WTC11 (cell line): ENCODE results near the gene CAST. TPM values are rescaled to one million over a fixed set of nuclear protein-coding genes. Genes with fewer than 3 reads are reported as not detected.
A peak's percentile ranks its signal among the peaks of the same experiment; 100 is the strongest.

Source experiments
- ATAC-seq: fragments of 200-7000 bp; cut with Tn5 transposase; 2 replicates; pipeline ENCODE4 v1.10.0; 2021; ENCODE audit warnings: mild to moderate bottlenecking, moderate library complexity
- CTCF ChIA-PET: fragments of 300-600 bp; sonication (Branson Sonifier 250); formaldehyde crosslinking; loops from one replicate; lab custom pipeline; 2021; ENCODE audit warnings: antibody characterized with exemption; lab: Charles Lee
- POLR2A ChIA-PET: fragments of 350-600 bp; sonication (Branson Sonifier 250); formaldehyde crosslinking; loops from one replicate; lab custom pipeline; 2021; ENCODE audit warnings: antibody characterized with exemption; lab: Charles Lee
- DNase-seq: peaks from one replicate; pipeline ENCODE4 v3.0.0; 2021; ENCODE audit warnings: low spot score
- H3K27ac Mint-ChIP-seq: 2 replicates; pipeline ENCODE4 v1.8.0; 2021; ENCODE audit warnings: mixed read lengths
- H3K27me3 Mint-ChIP-seq: 2 replicates; pipeline ENCODE4 v1.8.0; 2021; ENCODE audit warnings: low read depth, mild to moderate bottlenecking, moderate library complexity, mixed read lengths
- H3K36me3 Mint-ChIP-seq: 2 replicates; pipeline ENCODE4 v1.8.0; 2021; ENCODE audit warnings: mixed read lengths
- H3K4me1 Mint-ChIP-seq: 2 replicates; pipeline ENCODE4 v1.8.0; 2022; ENCODE audit warnings: mixed read lengths
- H3K4me3 Mint-ChIP-seq: 2 replicates; pipeline ENCODE4 v1.8.0; 2021; ENCODE audit warnings: mild to moderate bottlenecking, moderate library complexity, mixed read lengths
- H3K9me3 Mint-ChIP-seq: 2 replicates; pipeline ENCODE4 v1.8.0; 2021; ENCODE audit warnings: mixed read lengths
- AFF4 ChIP-seq: sonication (generic); formaldehyde crosslinking; IDR thresholded peaks from 2 replicates; pipeline ENCODE4 v1.8.1; 2023; ENCODE audit warnings: mild to moderate bottlenecking, missing genetic modification reagents, borderline replicate concordance
- ATF6 ChIP-seq: sonication (generic); formaldehyde crosslinking; IDR thresholded peaks from 2 replicates; pipeline ENCODE4 v1.8.1; 2023; ENCODE audit warnings: mild to moderate bottlenecking, missing genetic modification reagents
- CREB1 ChIP-seq: sonication (generic); formaldehyde crosslinking; IDR thresholded peaks from 2 replicates; pipeline ENCODE4 v1.8.0; 2023; ENCODE audit warnings: mild to moderate bottlenecking, missing genetic modification reagents
- ELF4 ChIP-seq: sonication (generic); formaldehyde crosslinking; IDR thresholded peaks from 2 replicates; pipeline ENCODE4 v1.8.1; 2022; ENCODE audit warnings: low read depth, mild to moderate bottlenecking, moderate library complexity, missing genetic modification reagents
- ESRRA ChIP-seq: sonication (generic); formaldehyde crosslinking; IDR thresholded peaks from 2 replicates; pipeline ENCODE4 v1.8.1; 2022; ENCODE audit warnings: mild to moderate bottlenecking, missing genetic modification reagents, borderline replicate concordance
- FOXP1 ChIP-seq: sonication (generic); formaldehyde crosslinking; IDR thresholded peaks from 2 replicates; pipeline ENCODE4 v1.8.0; 2022; ENCODE audit warnings: missing genetic modification reagents, mild to moderate bottlenecking, moderate library complexity, borderline replicate concordance
- GRHL2 ChIP-seq: fragments of 250-450 bp; sonication (Bioruptor Pico); IDR thresholded peaks from 2 replicates; pipeline ENCODE4 v1.8.0; 2022; ENCODE audit warnings: mild to moderate bottlenecking, moderate library complexity; ENCODE audit not compliant: insufficient replicate concordance, severe bottlenecking
- IRF1 ChIP-seq: sonication (generic); formaldehyde crosslinking; IDR thresholded peaks from 2 replicates; pipeline ENCODE4 v1.8.0; 2023; ENCODE audit warnings: missing genetic modification reagents
- JAZF1 ChIP-seq: fragments of 250-450 bp; sonication (Bioruptor Pico); IDR thresholded peaks from 2 replicates; pipeline ENCODE4 v1.9.0; 2021; ENCODE audit warnings: moderate library complexity, mild to moderate bottlenecking, inconsistent platforms
- JUN ChIP-seq: sonication (generic); formaldehyde crosslinking; IDR thresholded peaks from 2 replicates; pipeline ENCODE4 v1.8.0; 2023; ENCODE audit warnings: mild to moderate bottlenecking, missing genetic modification reagents
- MLX ChIP-seq: sonication (generic); formaldehyde crosslinking; IDR thresholded peaks from 2 replicates; pipeline ENCODE4 v1.8.1; 2023; ENCODE audit warnings: mild to moderate bottlenecking, missing genetic modification reagents, moderate library complexity
- MXD4 ChIP-seq: fragments of 250-450 bp; sonication (Bioruptor Pico); IDR thresholded peaks from 2 replicates; pipeline ENCODE4 v1.8.0; 2021; ENCODE audit warnings: mild to moderate bottlenecking, moderate library complexity, borderline replicate concordance
- NFYB ChIP-seq: sonication (generic); formaldehyde crosslinking; conservative IDR thresholded peaks from 2 replicates; pipeline ENCODE4 v1.8.0; 2022; ENCODE audit warnings: low read depth, missing genetic modification reagents
- PRDM15 ChIP-seq: sonication (generic); formaldehyde crosslinking; IDR thresholded peaks from 2 replicates; pipeline ENCODE4 v1.8.0; 2022; ENCODE audit warnings: missing genetic modification reagents
- RELA ChIP-seq: sonication (generic); formaldehyde crosslinking; IDR thresholded peaks from 2 replicates; pipeline ENCODE4 v1.8.1; 2022; ENCODE audit warnings: missing genetic modification reagents, mild to moderate bottlenecking, borderline replicate concordance
- RORB ChIP-seq: fragments of 250-450 bp; sonication (Bioruptor Pico); IDR thresholded peaks from 2 replicates; pipeline ENCODE4 v1.9.0; 2021; ENCODE audit warnings: mild to moderate bottlenecking
- SMAD4 ChIP-seq: sonication (generic); formaldehyde crosslinking; IDR thresholded peaks from 2 replicates; pipeline ENCODE4 v1.8.0; 2022; ENCODE audit warnings: mild to moderate bottlenecking, missing genetic modification reagents
- TEAD4 ChIP-seq: sonication (generic); formaldehyde crosslinking; IDR thresholded peaks from 2 replicates; pipeline ENCODE4 v1.8.0; 2022; ENCODE audit warnings: mild to moderate bottlenecking, missing genetic modification reagents
- USF1 ChIP-seq: sonication (generic); formaldehyde crosslinking; IDR thresholded peaks from 2 replicates; pipeline ENCODE4 v1.8.0; 2022; ENCODE audit warnings: mild to moderate bottlenecking, missing genetic modification reagents
- ZBTB21 ChIP-seq: sonication (generic); formaldehyde crosslinking; IDR thresholded peaks from 2 replicates; pipeline ENCODE4 v1.8.1; 2023; ENCODE audit warnings: mild to moderate bottlenecking, missing genetic modification reagents, borderline replicate concordance
- ZMAT4 ChIP-seq: fragments of 250-450 bp; sonication (Bioruptor Pico); IDR thresholded peaks from 2 replicates; pipeline ENCODE4 v1.9.0; 2021; ENCODE audit warnings: mild to moderate bottlenecking
- ZNF232 ChIP-seq: sonication (generic); formaldehyde crosslinking; IDR thresholded peaks from 2 replicates; pipeline ENCODE4 v1.8.0; 2022; ENCODE audit warnings: mild to moderate bottlenecking, missing genetic modification reagents
- ZNF416 ChIP-seq: fragments of 250-450 bp; sonication (Bioruptor Pico); IDR thresholded peaks from 2 replicates; pipeline ENCODE4 v1.9.0; 2021; ENCODE audit warnings: mild to moderate bottlenecking, inconsistent platforms
- total RNA-seq: library from RNA; stranded (reverse); gene quantifications from 3 replicates; pipeline ENCODE4 v1.2.3, GENCODE V29; 2021

The CAST gene
- total RNA-seq, 1 experiment from 2014 or later: 40.0 TPM

- H3K36me3 Mint-ChIP-seq: peaks cover 8% of the 10 kb centered on the region
- POLR2A ChIA-PET: no interaction called here
- DNase-seq (no peak), ATAC-seq (0 out of 2 replicates have a peak, but pooled peaks have one; percentile 29)
- CTCF ChIA-PET: no interaction called here
- no peaks in the 10 kb centered on the region for H3K9me3 Mint-ChIP-seq
- TF ChIP-seq MLX (CRISPR knock-in tag) (no peak), TEAD4 (CRISPR knock-in tag) (no peak), ELF4 (CRISPR knock-in tag) (no peak), NFYB (CRISPR knock-in tag) (no peak), FOXP1 (no peak)
- no peaks in the 10 kb centered on the region for H3K27me3 Mint-ChIP-seq
- H3K4me1 Mint-ChIP-seq: peaks cover 26% of the 10 kb centered on the region
- H3K4me3 Mint-ChIP-seq: no peak overlapping the region
- no peak overlapping the region for H3K27ac Mint-ChIP-seq
Measured at GRCh38 chr5:96734871-96735325, 72.7 kb downstream of the CAST start.

- H3K4me1 Mint-ChIP-seq: peaks cover 26% of the 10 kb centered on the region
- peaks cover 12% of the 10 kb centered on the region for H3K36me3 Mint-ChIP-seq
- no peak for ATAC-seq
- H3K9me3 Mint-ChIP-seq: no peaks in the 10 kb centered on the region
- no peak overlapping the region for H3K4me3 Mint-ChIP-seq
- no peak overlapping the region for H3K27ac Mint-ChIP-seq
- no peak for DNase-seq
- no peaks in the 10 kb centered on the region for H3K27me3 Mint-ChIP-seq
- ChIA-PET CTCF (no interaction called here), POLR2A (no interaction called here)
- TF ChIP-seq ZMAT4: no peak
- TF ChIP-seq JUN: no peak
- no peak for TF ChIP-seq SMAD4 (CRISPR knock-in tag)
- no peak for TF ChIP-seq ZNF416 (CRISPR knock-in tag)
- TF ChIP-seq RORB (CRISPR knock-in tag): no peak
- TF ChIP-seq AFF4 (CRISPR knock-in tag): no peak
- no peak for TF ChIP-seq IRF1
- no peak for TF ChIP-seq PRDM15 (CRISPR knock-in tag)
- no peak for TF ChIP-seq GRHL2 (CRISPR knock-in tag)
- TF ChIP-seq ATF6 (CRISPR knock-in tag): no peak
- TF ChIP-seq RELA (CRISPR knock-in tag): no peak
- TF ChIP-seq USF1 (CRISPR knock-in tag): no peak
- no peak for TF ChIP-seq CREB1 (CRISPR knock-in tag)
- TF ChIP-seq ESRRA (CRISPR knock-in tag): no peak
- TF ChIP-seq MXD4: no peak
- no peak for TF ChIP-seq JAZF1 (CRISPR knock-in tag)
- TF ChIP-seq ZNF232 (CRISPR knock-in tag): no peak
- no peak for TF ChIP-seq ZBTB21 (CRISPR knock-in tag)
Measured at GRCh38 chr5:96736937-96737336, 74.8 kb downstream of the CAST start.
